CD14-positive monocyte (primary cell): ENCODE data around the gene INPP4A. TPM values are rescaled to one million over a fixed set of nuclear protein-coding genes. Genes with fewer than 3 reads are reported as not detected.
A peak's percentile ranks its signal among the peaks of the same experiment; 100 is the strongest.

ENCODE experiments used
- DNase-seq, 3 donors: peaks; one replicate each; pipeline ENCODE4 v3.0.0-alpha.2; 2011 to 2022
- H2AFZ ChIP-seq: 2 replicates; pipeline ENCODE4 v1.6.0; 2012; ENCODE audit warnings: mild to moderate bottlenecking, low read depth, low read length, inconsistent platforms; ENCODE audit not compliant: insufficient read depth, poor library complexity, severe bottlenecking
- H3K27ac ChIP-seq, 2 donors: 1 replicate in 1 of 2; 2 replicates in 1 of 2; pipeline ENCODE4 v1.5.1; 2012 to 2013; ENCODE audit warnings: low read length in 2 of 2, control low read depth in 1 of 2, inconsistent platforms in 1 of 2, low read depth in 1 of 2, mild to moderate bottlenecking in 1 of 2
- H3K27me3 ChIP-seq, 2 donors: one replicate each; pipeline versions ENCODE4 v1.6.0 to v1.6.1; 2011 to 2013; ENCODE audit warnings: low read length in 2 of 2; ENCODE audit not compliant: control insufficient read depth in 2 of 2, insufficient read depth in 2 of 2
- H3K36me3 ChIP-seq, 2 donors: replicated peaks in 1 of 2; 1 replicate in 1 of 2; 2 replicates in 1 of 2; pipeline versions ENCODE4 v1.5.1 to v1.6.1; 2012 to 2013; ENCODE audit warnings: low read length in 2 of 2, control low read depth in 1 of 2, inconsistent platforms in 1 of 2, mild to moderate bottlenecking in 1 of 2; ENCODE audit not compliant: insufficient read depth in 2 of 2, control insufficient read depth in 1 of 2
- H3K4me1 ChIP-seq, 2 donors: 1 replicate in 1 of 2; 2 replicates in 1 of 2; pipeline versions ENCODE4 v1.5.1 to v1.6.1; 2012 to 2013; ENCODE audit warnings: low read length in 2 of 2, control low read depth in 1 of 2, inconsistent platforms in 1 of 2, mild to moderate bottlenecking in 1 of 2, moderate library complexity in 1 of 2; ENCODE audit not compliant: insufficient read depth in 2 of 2, control insufficient read depth in 1 of 2
- H3K4me2 ChIP-seq: replicated peaks from 2 replicates; pipeline ENCODE3; 2012; ENCODE audit warnings: low read length, moderate library complexity, mild to moderate bottlenecking; ENCODE audit not compliant: poor library complexity, severe bottlenecking; ENCODE audit errors: extremely low read depth
- H3K4me3 ChIP-seq, 3 experiments: fragments of 200-600 bp in 1 of 3; sonication (generic) in 1 of 3; replicated peaks in 1 of 3; 1 replicate in 2 of 3; 2 replicates in 1 of 3; pipeline ENCODE4 v1.5.1; 2011 to 2013; ENCODE audit warnings: low read length in 3 of 3, mild to moderate bottlenecking in 3 of 3, control low read depth in 2 of 3, low read depth in 2 of 3, inconsistent platforms in 1 of 3, moderate library complexity in 1 of 3
- H3K79me2 ChIP-seq: 2 replicates; pipeline ENCODE4 v1.6.0; 2012; ENCODE audit warnings: mild to moderate bottlenecking, control low read depth, inconsistent platforms, low read length, moderate library complexity; ENCODE audit not compliant: insufficient read depth
- H3K9ac ChIP-seq: 2 replicates; pipeline ENCODE4 v1.6.0; 2017; ENCODE audit warnings: low read length, mild to moderate bottlenecking; ENCODE audit not compliant: insufficient read depth, poor library complexity, severe bottlenecking
- H3K9me3 ChIP-seq, 2 donors: replicated peaks in 1 of 2; 1 replicate in 1 of 2; 2 replicates in 1 of 2; pipeline versions ENCODE4 v1.5.1 to v1.6.1; 2012 to 2013; ENCODE audit warnings: low read length in 2 of 2, control low read depth in 1 of 2; ENCODE audit not compliant: control insufficient read depth in 1 of 2, insufficient read depth in 1 of 2
- H4K20me1 ChIP-seq: 2 replicates; pipeline ENCODE4 v1.6.0; 2012; ENCODE audit warnings: mild to moderate bottlenecking, low read length, control low read depth, moderate library complexity; ENCODE audit not compliant: insufficient read depth
- H3K27ac Mint-ChIP-seq, 7 donors: one replicate each; pipeline ENCODE4 v1.8.0; 2020; ENCODE audit warnings: mild to moderate bottlenecking in 7 of 7, mixed read lengths in 7 of 7, moderate library complexity in 6 of 7, inconsistent platforms in 2 of 7
- H3K27me3 Mint-ChIP-seq, 3 donors: one replicate each; pipeline ENCODE4 v1.8.0; 2021 to 2022; ENCODE audit warnings: low read depth in 3 of 3, mild to moderate bottlenecking in 3 of 3, mixed read lengths in 3 of 3, moderate library complexity in 3 of 3, inconsistent platforms in 1 of 3
- H3K36me3 Mint-ChIP-seq, 2 donors: one replicate each; pipeline ENCODE4 v1.8.0; 2020; ENCODE audit warnings: mixed read lengths in 2 of 2, inconsistent platforms in 1 of 2, mild to moderate bottlenecking in 1 of 2
- H3K4me1 Mint-ChIP-seq: one replicate; pipeline ENCODE4 v1.8.0; 2020; ENCODE audit warnings: mild to moderate bottlenecking, mixed read lengths
- H3K4me3 Mint-ChIP-seq, 2 donors: one replicate each; pipeline ENCODE4 v1.8.0; 2020; ENCODE audit warnings: mild to moderate bottlenecking in 2 of 2, mixed read lengths in 2 of 2, moderate library complexity in 1 of 2
- H3K9me3 Mint-ChIP-seq, 7 donors: one replicate each; pipeline ENCODE4 v1.8.0; 2020 to 2022; ENCODE audit warnings: mixed read lengths in 7 of 7, mild to moderate bottlenecking in 6 of 7, moderate library complexity in 6 of 7, inconsistent platforms in 2 of 7
- WGBS: methylation state at CpG from one replicate; pipeline ENCODE4 v1.1.5; 2013; ENCODE audit warnings: missing lambda C conversion rate; ENCODE audit not compliant: insufficient coverage; 5-methylcytosine and 5-hydroxymethylcytosine counted together
- intact Hi-C, 2 donors: fragments of 100-400 bp; cut with micrococcal nuclease; formaldehyde crosslinking; loops; one replicate each; pipeline versions ENCODE4 v1.15.0 to v1.15.1; 2023
- polyA plus RNA-seq, 3 donors: library from polyadenylated mRNA; depleted of rRNA in 1 of 3; unstranded in 2 of 3; stranded (reverse) in 1 of 3; fragments of 300-500 nt in 2 of 3; fragments of >200 nt in 1 of 3; fragmentation: Illumina TruSeq in 2 of 3; gene quantifications; 1 replicate in 2 of 3; 2 replicates in 1 of 3; pipeline ENCODE4 v1.2.3, GENCODE V29; 2012 to 2021
- TF ChIP-seq, protein P1 (sequence below): fragments of 200-600 bp; IDR thresholded peaks from one replicate; pipeline ENCODE4 v1.8.0; 2022; ENCODE audit warnings: antibody characterized with exemption, mild to moderate bottlenecking

The INPP4A gene
- polyA plus RNA-seq, 3 donors = 13.7 to 52.4 (median 20.7) TPM

DNA sequence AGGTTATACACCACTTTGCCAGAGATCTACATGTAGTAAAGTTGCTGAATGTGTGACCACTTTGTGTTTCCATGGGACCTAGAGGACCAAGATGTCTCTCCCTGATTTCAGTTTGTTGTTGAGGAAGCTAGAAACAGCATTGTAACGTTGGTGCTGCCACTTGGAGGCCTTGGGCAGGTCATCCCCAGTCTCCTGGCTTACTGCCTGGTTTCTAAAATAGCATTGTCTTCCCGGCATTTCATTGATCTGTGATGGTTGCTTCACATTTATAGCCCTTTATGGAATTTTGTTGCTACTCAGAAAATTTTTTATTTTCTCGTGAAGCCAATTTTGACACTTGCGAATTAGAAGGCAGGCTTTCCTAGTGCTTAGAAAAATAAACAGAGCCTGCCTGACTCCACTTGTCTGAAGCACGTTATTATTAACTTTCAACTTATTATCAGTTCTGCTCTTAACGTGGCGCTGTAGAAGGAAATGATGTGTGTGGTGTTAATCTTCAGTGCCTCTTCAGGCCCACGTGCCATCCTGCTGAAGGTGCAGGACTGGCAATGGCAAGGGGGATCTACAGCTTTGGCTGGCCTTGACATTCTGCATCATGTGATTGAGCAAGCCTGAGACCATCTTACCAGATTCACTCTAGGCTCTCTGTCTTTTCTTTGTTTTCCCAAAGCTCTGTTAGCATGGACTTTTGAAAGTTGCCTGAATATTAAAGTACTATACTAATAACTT, 59.9 kb downstream of the INPP4A start:
- peak overlapping the region; percentile 97 to 100 for H3K27ac ChIP-seq
- peak overlapping the region in 1 of 3 experiments; percentile 45 for H3K4me3 ChIP-seq
- WGBS = 37% methylated on average over 3 of the region's 8 CpGs
- no peak overlapping the region for H2AFZ ChIP-seq
- TF ChIP-seq, protein P1, sequence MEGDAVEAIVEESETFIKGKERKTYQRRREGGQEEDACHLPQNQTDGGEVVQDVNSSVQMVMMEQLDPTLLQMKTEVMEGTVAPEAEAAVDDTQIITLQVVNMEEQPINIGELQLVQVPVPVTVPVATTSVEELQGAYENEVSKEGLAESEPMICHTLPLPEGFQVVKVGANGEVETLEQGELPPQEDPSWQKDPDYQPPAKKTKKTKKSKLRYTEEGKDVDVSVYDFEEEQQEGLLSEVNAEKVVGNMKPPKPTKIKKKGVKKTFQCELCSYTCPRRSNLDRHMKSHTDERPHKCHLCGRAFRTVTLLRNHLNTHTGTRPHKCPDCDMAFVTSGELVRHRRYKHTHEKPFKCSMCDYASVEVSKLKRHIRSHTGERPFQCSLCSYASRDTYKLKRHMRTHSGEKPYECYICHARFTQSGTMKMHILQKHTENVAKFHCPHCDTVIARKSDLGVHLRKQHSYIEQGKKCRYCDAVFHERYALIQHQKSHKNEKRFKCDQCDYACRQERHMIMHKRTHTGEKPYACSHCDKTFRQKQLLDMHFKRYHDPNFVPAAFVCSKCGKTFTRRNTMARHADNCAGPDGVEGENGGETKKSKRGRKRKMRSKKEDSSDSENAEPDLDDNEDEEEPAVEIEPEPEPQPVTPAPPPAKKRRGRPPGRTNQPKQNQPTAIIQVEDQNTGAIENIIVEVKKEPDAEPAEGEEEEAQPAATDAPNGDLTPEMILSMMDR = no peak
- Mint-ChIP-seq H3K4me1 (peaks cover 75% of the 10 kb centered on the region), H3K9me3 (no peaks in the 10 kb centered on the region), H3K27ac (peak overlapping the region; percentile 99 to 100 (median 100)), H3K4me3 (no peak overlapping the region), H3K27me3 (peaks cover 0 to 3% (median 2%) of the 10 kb centered on the region in 3 donors), H3K36me3 (peaks cover 37 to 56% of the 10 kb centered on the region in 2 donors)
- DNase-seq = peak in 2 of 3 donors; percentile 26 to 44
- H4K20me1 ChIP-seq = no peaks in the 10 kb centered on the region
- H3K27me3 ChIP-seq = no peaks in the 10 kb centered on the region
- H3K9ac ChIP-seq = peak overlapping the region; percentile 69
- peak overlapping the region; percentile 49 for H3K4me2 ChIP-seq
- peaks cover 62 to 70% of the 10 kb centered on the region in 2 donors for H3K4me1 ChIP-seq
- intact Hi-C loops = loop anchor here (2.0 to 5.0 kb wide), 3 partner anchors 40 to 50 kb away; no protein-coding TSS in a partner anchor
- no peaks in the 10 kb centered on the region for H3K9me3 ChIP-seq
- H3K79me2 ChIP-seq = peaks cover 74% of the 10 kb centered on the region
- peaks cover 0 to 11% of the 10 kb centered on the region in 2 donors for H3K36me3 ChIP-seq

- Histone ChIP-seq H3K4me3 (peak overlapping the region in 1 of 3 experiments; percentile 45), H3K9ac (peak overlapping the region; percentile 69), H3K9me3 (no peaks in the 10 kb centered on the region), H3K27me3 (no peaks in the 10 kb centered on the region), H3K4me1 (peaks cover 67 to 78% of the 10 kb centered on the region in 2 donors), H2AFZ (no peak overlapping the region), H3K27ac (peak overlapping the region; percentile 97 to 100), H4K20me1 (no peaks in the 10 kb centered on the region), H3K79me2 (peaks cover 74% of the 10 kb centered on the region), H3K4me2 (peak overlapping the region; percentile 49), H3K36me3 (peaks cover 0 to 3% of the 10 kb centered on the region in 2 donors)
- Mint-ChIP-seq H3K4me1 (peaks cover 83% of the 10 kb centered on the region), H3K36me3 (peaks cover 39 to 53% of the 10 kb centered on the region in 2 donors), H3K9me3 (no peaks in the 10 kb centered on the region), H3K27ac (peak overlapping the region; percentile 99 to 100 (median 100)), H3K27me3 (peaks cover 0 to 3% (median 2%) of the 10 kb centered on the region in 3 donors), H3K4me3 (peak overlapping the region; percentile 34 to 70)
- TF ChIP-seq, protein P1 = no peak
- peak; percentile 93 to 98 (median 93) for DNase-seq
- intact Hi-C loops = loop anchor here (2.0 to 5.0 kb wide), 3 partner anchors 41 to 51 kb away; no protein-coding TSS in a partner anchor
- WGBS = 39% methylated on average over 3 of the region's 7 CpGs
These were observed 60.7 kb downstream of the INPP4A start for GRCh38 chr2:98505311-98505808.
